HCEC 1CT (cell line): ENCODE results near the gene RLBP1.

Experiments
- DNase-seq: peaks from one replicate; pipeline ENCODE4 v3.0.0-alpha.2; 2017

RLBP1 gene

GRCh38 chr15:89177633-89178306 lies 43.6 kb downstream of the RLBP1 start:
- peak; percentile 52 for DNase-seq

- no peak for DNase-seq
These were observed 44.3 kb downstream of the RLBP1 start for GRCh38 chr15:89177116-89177515.

- DNase-seq, result no peak
These were observed 45.7 kb downstream of the RLBP1 start for GRCh38 chr15:89175617-89176191.

GRCh38 chr15:89174476-89174875 lies 46.9 kb downstream of the RLBP1 start:
- no peak for DNase-seq

GRCh38 chr15:89172921-89173320 lies 48.5 kb downstream of the RLBP1 start:
- no peak for DNase-seq

GRCh38 chr15:89171136-89172072 lies 50.0 kb downstream of the RLBP1 start:
- DNase-seq, result peak; percentile 28

GRCh38 chr15:89170364-89170763 lies 51.0 kb downstream of the RLBP1 start:
- no peak for DNase-seq

GRCh38 chr15:89168316-89168833 lies 53.0 kb downstream of the RLBP1 start:
- no peak for DNase-seq

- peak; percentile 45 for DNase-seq
These were observed 53.9 kb downstream of the RLBP1 start for GRCh38 chr15:89167267-89168176.

GRCh38 chr15:89165677-89166076 lies 55.7 kb downstream of the RLBP1 start:
- DNase-seq, result no peak

GRCh38 chr15:89164712-89165211 lies 56.6 kb downstream of the RLBP1 start:
- no peak for DNase-seq

GRCh38 chr15:89163271-89164055 lies 57.9 kb downstream of the RLBP1 start:
- no peak for DNase-seq

GRCh38 chr15:89161666-89162065 lies 59.7 kb downstream of the RLBP1 start:
- DNase-seq, result no peak
